ENCODE results near the gene ASXL1.

DNA sequence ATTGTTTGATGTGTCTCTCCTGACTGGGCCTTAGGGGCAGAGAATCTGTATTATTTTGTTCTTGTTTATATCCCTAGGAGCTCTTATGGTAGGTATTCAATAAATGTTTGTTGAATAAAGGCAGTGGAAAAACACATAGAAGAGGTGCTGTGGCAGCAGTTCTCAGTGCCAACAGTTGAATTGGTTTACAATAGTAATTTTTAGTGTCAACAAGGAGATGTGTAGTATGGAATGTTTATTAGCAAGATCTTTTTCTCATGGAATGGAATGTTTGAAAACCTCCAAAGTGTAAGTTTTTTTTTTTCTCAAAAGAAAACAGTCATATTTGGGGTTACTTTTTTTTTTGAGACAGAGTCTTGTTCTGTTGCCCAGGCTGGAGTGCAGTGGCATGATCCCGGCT is 28.0 kb downstream of the ASXL1 start:
- TF ChIP-seq, protein P1, sequence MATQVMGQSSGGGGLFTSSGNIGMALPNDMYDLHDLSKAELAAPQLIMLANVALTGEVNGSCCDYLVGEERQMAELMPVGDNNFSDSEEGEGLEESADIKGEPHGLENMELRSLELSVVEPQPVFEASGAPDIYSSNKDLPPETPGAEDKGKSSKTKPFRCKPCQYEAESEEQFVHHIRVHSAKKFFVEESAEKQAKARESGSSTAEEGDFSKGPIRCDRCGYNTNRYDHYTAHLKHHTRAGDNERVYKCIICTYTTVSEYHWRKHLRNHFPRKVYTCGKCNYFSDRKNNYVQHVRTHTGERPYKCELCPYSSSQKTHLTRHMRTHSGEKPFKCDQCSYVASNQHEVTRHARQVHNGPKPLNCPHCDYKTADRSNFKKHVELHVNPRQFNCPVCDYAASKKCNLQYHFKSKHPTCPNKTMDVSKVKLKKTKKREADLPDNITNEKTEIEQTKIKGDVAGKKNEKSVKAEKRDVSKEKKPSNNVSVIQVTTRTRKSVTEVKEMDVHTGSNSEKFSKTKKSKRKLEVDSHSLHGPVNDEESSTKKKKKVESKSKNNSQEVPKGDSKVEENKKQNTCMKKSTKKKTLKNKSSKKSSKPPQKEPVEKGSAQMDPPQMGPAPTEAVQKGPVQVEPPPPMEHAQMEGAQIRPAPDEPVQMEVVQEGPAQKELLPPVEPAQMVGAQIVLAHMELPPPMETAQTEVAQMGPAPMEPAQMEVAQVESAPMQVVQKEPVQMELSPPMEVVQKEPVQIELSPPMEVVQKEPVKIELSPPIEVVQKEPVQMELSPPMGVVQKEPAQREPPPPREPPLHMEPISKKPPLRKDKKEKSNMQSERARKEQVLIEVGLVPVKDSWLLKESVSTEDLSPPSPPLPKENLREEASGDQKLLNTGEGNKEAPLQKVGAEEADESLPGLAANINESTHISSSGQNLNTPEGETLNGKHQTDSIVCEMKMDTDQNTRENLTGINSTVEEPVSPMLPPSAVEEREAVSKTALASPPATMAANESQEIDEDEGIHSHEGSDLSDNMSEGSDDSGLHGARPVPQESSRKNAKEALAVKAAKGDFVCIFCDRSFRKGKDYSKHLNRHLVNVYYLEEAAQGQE (IDR thresholded peaks at IDR 0.05; ENCODE audit: insufficient read depth in 1 of 2, low read depth in 2 of 2, low read length in 2 of 2) = no peak
- TF ChIP-seq POLR2AphosphoS5 (IDR thresholded peaks at IDR 0.05; ENCODE audit: low read depth, low read length) (no peak), TAF1 (IDR thresholded peaks at IDR 0.05; ENCODE audit: borderline replicate concordance, insufficient read depth, low read length) (no peak)

All from PFSK-1 (cell line).